HepG2 (cell line): ENCODE measurements around the gene AHNAK. TPM values are rescaled to one million over a fixed set of nuclear protein-coding genes. Genes with fewer than 3 reads are reported as not detected.

Experiments
- ADNP ChIP-seq: sonication (generic); formaldehyde crosslinking; IDR thresholded peaks from 2 replicates; pipeline ENCODE4 v1.4.0; 2020; ENCODE audit warnings: missing genetic modification reagents
- FOXK1 ChIP-seq: sonication (generic); formaldehyde crosslinking; IDR thresholded peaks from 2 replicates; pipeline ENCODE4 v1.4.0; 2020; ENCODE audit warnings: low read depth, missing genetic modification reagents, borderline replicate concordance
- NAIF1 ChIP-seq: sonication (generic); formaldehyde crosslinking; IDR thresholded peaks from 2 replicates; pipeline ENCODE4 v1.5.0; 2020; ENCODE audit warnings: mild to moderate bottlenecking, missing genetic modification reagents, borderline replicate concordance
- RFX1 ChIP-seq: fragments of 450-650 bp; IDR thresholded peaks from 2 replicates; pipeline ENCODE4 v1.6.1; 2017
- SMAD3 ChIP-seq: sonication (generic); formaldehyde crosslinking; IDR thresholded peaks from 2 replicates; pipeline ENCODE4 v1.4.0; 2020; ENCODE audit warnings: missing genetic modification reagents
- ZBTB8A ChIP-seq: sonication (generic); formaldehyde crosslinking; IDR thresholded peaks from 2 replicates; pipeline ENCODE4 v1.4.0; 2020; ENCODE audit warnings: mild to moderate bottlenecking, low read depth, missing genetic modification reagents, borderline replicate concordance
- ZFP1 ChIP-seq: IDR thresholded peaks from 2 replicates; pipeline ENCODE4 v1.6.1; 2016
- ZKSCAN8 ChIP-seq: IDR thresholded peaks from 2 replicates; pipeline ENCODE4 v1.6.1; 2016; ENCODE audit warnings: borderline replicate concordance, missing genetic modification reagents, missing compliant biosample characterization
- ZNF124 ChIP-seq: sonication (generic); formaldehyde crosslinking; IDR thresholded peaks from 2 replicates; pipeline ENCODE4 v1.4.0; 2020; ENCODE audit warnings: missing genetic modification reagents
- ZNF282 ChIP-seq: fragments of 450-650 bp; IDR thresholded peaks from 2 replicates; pipeline ENCODE4 v1.6.1; 2018; ENCODE audit not compliant: partially characterized antibody
- ZNF468 ChIP-seq: sonication (generic); formaldehyde crosslinking; IDR thresholded peaks from 2 replicates; pipeline ENCODE4 v1.8.0; 2022; ENCODE audit warnings: mild to moderate bottlenecking, moderate library complexity, missing genetic modification reagents
- ZNF670 ChIP-seq: sonication (generic); formaldehyde crosslinking; IDR thresholded peaks from 2 replicates; pipeline ENCODE4 v1.8.0; 2022; ENCODE audit warnings: mild to moderate bottlenecking, missing genetic modification reagents, borderline replicate concordance
- ZNF75D ChIP-seq: sonication (generic); formaldehyde crosslinking; IDR thresholded peaks from 2 replicates; pipeline ENCODE4 v1.8.1; 2023; ENCODE audit warnings: missing genetic modification reagents, mild to moderate bottlenecking, borderline replicate concordance
- polyA plus RNA-seq, 8 experiments: library from polyadenylated mRNA; depleted of rRNA in 3 of 8; stranded (reverse) in 7 of 8; unstranded in 1 of 8; fragments of >200 nt; fragmentation: Illumina TruSeq in 4 of 8; extraction: Trizol in 4 of 8; gene quantifications; 2 replicates each; pipeline versions ENCODE4 v1.2.1 to v1.2.3, GENCODE V29; 2011 to 2016; ENCODE audit warnings: low read depth in 4 of 8, missing spikeins in 1 of 8, mixed read lengths in 1 of 8; ENCODE audit not compliant: insufficient read depth in 1 of 8
- total RNA-seq, 5 experiments: library from RNA; depleted of rRNA; stranded (reverse); fragments of >200 nt; fragmentation: Illumina TruSeq; extraction: Trizol; gene quantifications; 2 replicates each; pipeline ENCODE4 v1.2.3, GENCODE V29; 2016; ENCODE audit warnings: low read depth in 1 of 5
- TF ChIP-seq, protein P1 (sequence below): sonication (generic); formaldehyde crosslinking; IDR thresholded peaks from 2 replicates; pipeline ENCODE4 v1.9.0; 2021; ENCODE audit warnings: missing genetic modification reagents, borderline replicate concordance
- TF ChIP-seq, protein P2 (sequence below): sonication (generic); formaldehyde crosslinking; IDR thresholded peaks from 2 replicates; pipeline ENCODE4 v1.5.1; 2020; ENCODE audit warnings: mild to moderate bottlenecking, moderate library complexity, missing genetic modification reagents
- TF ChIP-seq, protein P3 (sequence below): sonication (generic); formaldehyde crosslinking; IDR thresholded peaks from 2 replicates; pipeline ENCODE4 v1.4.0; 2020; ENCODE audit warnings: missing genetic modification reagents
- TF ChIP-seq, protein P4 (sequence below): fragments of 450-650 bp; IDR thresholded peaks from 2 replicates; pipeline ENCODE4 v1.6.1; 2017; ENCODE audit warnings: mild to moderate bottlenecking

AHNAK gene
- total and polyA plus RNA-seq, 2 of the 13 experiments (the other 11 are each of a cell fraction or from before 2014, with no cell fraction given): 23.4 to 25.0 TPM

DNA sequence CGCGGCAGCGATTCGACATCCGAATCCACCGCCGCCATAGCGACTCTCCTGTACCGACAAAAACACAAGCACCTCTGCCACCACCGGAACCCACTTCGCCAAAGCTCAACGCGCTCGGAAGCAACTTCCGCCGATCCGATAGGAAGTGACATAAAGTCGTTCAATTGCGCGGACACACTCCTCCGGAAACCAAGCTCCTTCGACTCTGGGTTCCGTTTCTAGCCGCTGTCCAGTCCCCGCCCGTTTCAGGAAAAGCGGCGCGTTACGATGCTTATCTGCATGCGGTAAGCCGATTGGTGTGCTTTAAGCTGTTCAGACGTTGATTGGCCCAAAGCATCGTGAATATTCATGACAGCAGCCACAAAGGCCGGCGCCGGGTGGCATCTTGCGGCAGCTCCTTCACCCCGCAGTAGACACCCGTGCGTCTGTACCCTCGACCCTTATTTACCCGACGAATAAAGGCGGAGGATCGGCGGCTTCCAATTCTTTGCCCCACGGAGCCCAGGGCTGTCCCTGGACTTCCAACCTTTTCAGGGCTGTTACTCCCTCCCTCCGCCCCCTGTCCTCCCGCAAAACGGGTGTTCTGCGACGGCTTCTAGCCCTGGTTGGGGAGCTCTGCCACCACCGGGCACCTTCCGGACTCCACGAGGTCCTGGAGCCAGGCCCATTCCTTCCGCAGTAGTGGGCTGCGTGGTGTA lies 45.0 kb upstream of the AHNAK start, which contains the start of gene TUT1 (continued):
- TF ChIP-seq, protein P1, sequence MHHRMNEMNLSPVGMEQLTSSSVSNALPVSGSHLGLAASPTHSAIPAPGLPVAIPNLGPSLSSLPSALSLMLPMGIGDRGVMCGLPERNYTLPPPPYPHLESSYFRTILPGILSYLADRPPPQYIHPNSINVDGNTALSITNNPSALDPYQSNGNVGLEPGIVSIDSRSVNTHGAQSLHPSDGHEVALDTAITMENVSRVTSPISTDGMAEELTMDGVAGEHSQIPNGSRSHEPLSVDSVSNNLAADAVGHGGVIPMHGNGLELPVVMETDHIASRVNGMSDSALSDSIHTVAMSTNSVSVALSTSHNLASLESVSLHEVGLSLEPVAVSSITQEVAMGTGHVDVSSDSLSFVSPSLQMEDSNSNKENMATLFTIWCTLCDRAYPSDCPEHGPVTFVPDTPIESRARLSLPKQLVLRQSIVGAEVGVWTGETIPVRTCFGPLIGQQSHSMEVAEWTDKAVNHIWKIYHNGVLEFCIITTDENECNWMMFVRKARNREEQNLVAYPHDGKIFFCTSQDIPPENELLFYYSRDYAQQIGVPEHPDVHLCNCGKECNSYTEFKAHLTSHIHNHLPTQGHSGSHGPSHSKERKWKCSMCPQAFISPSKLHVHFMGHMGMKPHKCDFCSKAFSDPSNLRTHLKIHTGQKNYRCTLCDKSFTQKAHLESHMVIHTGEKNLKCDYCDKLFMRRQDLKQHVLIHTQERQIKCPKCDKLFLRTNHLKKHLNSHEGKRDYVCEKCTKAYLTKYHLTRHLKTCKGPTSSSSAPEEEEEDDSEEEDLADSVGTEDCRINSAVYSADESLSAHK (CRISPR knock-in tag): no peak
- TF ChIP-seq ADNP (no peak), ZNF468 (CRISPR knock-in tag) (no peak), ZNF282 (no peak), ZKSCAN8 (CRISPR knock-in tag) (peak; percentile 66; the same call in 1 of the 2 replicates), RFX1 (no peak), ZNF124 (CRISPR knock-in tag) (peak; percentile 88; the same call in 1 of the 2 replicates), ZNF75D (CRISPR knock-in tag) (no peak), ZFP1 (CRISPR knock-in tag) (peak; percentile 93), SMAD3 (peak; percentile 83), ZNF670 (CRISPR knock-in tag) (peak; percentile 57; the same call in 1 of the 2 replicates), ZBTB8A (CRISPR knock-in tag) (no peak; the same call in 1 of the 2 replicates), NAIF1 (CRISPR knock-in tag) (no peak), FOXK1 (CRISPR knock-in tag) (peak; percentile 98)
- TF ChIP-seq, protein P2, sequence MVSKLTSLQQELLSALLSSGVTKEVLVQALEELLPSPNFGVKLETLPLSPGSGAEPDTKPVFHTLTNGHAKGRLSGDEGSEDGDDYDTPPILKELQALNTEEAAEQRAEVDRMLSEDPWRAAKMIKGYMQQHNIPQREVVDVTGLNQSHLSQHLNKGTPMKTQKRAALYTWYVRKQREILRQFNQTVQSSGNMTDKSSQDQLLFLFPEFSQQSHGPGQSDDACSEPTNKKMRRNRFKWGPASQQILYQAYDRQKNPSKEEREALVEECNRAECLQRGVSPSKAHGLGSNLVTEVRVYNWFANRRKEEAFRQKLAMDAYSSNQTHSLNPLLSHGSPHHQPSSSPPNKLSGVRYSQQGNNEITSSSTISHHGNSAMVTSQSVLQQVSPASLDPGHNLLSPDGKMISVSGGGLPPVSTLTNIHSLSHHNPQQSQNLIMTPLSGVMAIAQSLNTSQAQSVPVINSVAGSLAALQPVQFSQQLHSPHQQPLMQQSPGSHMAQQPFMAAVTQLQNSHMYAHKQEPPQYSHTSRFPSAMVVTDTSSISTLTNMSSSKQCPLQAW (CRISPR knock-in tag): peak; percentile 79; the same call in 1 of the 2 replicates
- TF ChIP-seq, protein P3, sequence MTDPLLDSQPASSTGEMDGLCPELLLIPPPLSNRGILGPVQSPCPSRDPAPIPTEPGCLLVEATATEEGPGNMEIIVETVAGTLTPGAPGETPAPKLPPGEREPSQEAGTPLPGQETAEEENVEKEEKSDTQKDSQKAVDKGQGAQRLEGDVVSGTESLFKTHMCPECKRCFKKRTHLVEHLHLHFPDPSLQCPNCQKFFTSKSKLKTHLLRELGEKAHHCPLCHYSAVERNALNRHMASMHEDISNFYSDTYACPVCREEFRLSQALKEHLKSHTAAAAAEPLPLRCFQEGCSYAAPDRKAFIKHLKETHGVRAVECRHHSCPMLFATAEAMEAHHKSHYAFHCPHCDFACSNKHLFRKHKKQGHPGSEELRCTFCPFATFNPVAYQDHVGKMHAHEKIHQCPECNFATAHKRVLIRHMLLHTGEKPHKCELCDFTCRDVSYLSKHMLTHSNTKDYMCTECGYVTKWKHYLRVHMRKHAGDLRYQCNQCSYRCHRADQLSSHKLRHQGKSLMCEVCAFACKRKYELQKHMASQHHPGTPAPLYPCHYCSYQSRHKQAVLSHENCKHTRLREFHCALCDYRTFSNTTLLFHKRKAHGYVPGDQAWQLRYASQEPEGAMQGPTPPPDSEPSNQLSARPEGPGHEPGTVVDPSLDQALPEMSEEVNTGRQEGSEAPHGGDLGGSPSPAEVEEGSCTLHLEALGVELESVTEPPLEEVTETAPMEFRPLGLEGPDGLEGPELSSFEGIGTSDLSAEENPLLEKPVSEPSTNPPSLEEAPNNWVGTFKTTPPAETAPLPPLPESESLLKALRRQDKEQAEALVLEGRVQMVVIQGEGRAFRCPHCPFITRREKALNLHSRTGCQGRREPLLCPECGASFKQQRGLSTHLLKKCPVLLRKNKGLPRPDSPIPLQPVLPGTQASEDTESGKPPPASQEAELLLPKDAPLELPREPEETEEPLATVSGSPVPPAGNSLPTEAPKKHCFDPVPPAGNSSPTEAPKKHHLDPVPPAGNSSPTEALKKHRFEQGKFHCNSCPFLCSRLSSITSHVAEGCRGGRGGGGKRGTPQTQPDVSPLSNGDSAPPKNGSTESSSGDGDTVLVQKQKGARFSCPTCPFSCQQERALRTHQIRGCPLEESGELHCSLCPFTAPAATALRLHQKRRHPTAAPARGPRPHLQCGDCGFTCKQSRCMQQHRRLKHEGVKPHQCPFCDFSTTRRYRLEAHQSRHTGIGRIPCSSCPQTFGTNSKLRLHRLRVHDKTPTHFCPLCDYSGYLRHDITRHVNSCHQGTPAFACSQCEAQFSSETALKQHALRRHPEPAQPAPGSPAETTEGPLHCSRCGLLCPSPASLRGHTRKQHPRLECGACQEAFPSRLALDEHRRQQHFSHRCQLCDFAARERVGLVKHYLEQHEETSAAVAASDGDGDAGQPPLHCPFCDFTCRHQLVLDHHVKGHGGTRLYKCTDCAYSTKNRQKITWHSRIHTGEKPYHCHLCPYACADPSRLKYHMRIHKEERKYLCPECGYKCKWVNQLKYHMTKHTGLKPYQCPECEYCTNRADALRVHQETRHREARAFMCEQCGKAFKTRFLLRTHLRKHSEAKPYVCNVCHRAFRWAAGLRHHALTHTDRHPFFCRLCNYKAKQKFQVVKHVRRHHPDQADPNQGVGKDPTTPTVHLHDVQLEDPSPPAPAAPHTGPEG (CRISPR knock-in tag): peak; percentile 88
- TF ChIP-seq, protein P4, sequence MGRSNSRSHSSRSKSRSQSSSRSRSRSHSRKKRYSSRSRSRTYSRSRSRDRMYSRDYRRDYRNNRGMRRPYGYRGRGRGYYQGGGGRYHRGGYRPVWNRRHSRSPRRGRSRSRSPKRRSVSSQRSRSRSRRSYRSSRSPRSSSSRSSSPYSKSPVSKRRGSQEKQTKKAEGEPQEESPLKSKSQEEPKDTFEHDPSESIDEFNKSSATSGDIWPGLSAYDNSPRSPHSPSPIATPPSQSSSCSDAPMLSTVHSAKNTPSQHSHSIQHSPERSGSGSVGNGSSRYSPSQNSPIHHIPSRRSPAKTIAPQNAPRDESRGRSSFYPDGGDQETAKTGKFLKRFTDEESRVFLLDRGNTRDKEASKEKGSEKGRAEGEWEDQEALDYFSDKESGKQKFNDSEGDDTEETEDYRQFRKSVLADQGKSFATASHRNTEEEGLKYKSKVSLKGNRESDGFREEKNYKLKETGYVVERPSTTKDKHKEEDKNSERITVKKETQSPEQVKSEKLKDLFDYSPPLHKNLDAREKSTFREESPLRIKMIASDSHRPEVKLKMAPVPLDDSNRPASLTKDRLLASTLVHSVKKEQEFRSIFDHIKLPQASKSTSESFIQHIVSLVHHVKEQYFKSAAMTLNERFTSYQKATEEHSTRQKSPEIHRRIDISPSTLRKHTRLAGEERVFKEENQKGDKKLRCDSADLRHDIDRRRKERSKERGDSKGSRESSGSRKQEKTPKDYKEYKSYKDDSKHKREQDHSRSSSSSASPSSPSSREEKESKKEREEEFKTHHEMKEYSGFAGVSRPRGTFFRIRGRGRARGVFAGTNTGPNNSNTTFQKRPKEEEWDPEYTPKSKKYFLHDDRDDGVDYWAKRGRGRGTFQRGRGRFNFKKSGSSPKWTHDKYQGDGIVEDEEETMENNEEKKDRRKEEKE: no peak
